Measurements from ENCODE around the gene IFT122.
"Not testable (repeated sequence)": the region's sequence is repeated elsewhere in the genome, so short reads cannot be mapped to it uniquely, and the experiment has no call there.

The IFT122 gene

DNA sequence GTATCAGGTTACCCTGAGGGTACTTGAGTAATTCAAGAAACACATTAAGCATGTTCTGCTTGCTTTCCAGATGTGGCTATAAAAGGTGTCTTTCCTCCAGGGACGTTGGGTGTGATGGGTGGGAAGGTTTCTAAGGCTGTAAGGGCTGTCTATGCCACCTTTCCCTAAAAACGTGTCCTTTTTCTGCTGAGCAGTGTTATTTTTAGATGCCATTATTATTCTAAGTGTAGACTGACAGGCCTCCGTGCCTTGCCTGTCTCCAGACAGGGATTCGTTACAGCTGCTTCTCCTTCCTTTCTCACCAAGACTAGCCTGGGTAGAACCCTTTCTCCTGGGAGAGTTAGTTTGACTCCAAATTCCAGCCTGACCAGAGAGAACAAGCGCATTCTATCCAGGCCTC, 61.6 kb downstream of the IFT122 start:
- no peak for DNase-seq

DNA sequence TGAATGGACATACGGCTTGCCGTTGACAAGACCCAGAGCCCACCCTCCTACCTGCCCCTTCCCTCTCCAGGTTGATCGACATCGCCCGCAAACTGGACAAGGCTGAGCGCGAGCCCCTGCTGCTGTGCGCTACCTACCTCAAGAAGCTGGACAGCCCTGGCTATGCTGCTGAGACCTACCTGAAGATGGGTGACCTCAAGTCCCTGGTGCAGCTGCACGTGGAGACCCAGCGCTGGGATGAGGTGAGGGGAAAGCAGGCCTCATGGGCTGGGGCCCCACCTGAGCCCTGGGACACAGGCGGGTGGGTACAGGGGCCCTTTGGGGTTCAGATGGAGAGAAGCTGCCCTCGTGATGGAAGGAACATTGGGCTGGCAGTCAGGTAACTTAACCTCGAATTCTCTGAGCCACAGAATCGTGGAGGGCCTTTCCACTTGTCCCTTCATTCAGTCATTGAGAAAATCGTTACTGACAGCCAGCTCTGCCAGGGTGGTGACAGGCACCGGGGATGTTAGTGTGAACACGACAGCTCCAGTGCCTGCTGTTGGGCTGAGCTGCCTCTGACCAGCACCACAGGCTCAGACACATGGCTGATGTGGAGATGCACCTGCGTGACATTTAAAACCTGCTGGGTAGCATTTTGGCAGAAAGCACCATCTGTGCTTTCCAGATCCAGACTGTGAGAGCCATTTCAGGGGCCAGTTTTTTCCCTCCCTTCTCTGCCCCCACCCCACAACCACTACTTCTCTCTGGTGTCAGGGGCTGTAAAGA, 62.8 kb downstream of the IFT122 start:
- DNase-seq: no peak

DNA sequence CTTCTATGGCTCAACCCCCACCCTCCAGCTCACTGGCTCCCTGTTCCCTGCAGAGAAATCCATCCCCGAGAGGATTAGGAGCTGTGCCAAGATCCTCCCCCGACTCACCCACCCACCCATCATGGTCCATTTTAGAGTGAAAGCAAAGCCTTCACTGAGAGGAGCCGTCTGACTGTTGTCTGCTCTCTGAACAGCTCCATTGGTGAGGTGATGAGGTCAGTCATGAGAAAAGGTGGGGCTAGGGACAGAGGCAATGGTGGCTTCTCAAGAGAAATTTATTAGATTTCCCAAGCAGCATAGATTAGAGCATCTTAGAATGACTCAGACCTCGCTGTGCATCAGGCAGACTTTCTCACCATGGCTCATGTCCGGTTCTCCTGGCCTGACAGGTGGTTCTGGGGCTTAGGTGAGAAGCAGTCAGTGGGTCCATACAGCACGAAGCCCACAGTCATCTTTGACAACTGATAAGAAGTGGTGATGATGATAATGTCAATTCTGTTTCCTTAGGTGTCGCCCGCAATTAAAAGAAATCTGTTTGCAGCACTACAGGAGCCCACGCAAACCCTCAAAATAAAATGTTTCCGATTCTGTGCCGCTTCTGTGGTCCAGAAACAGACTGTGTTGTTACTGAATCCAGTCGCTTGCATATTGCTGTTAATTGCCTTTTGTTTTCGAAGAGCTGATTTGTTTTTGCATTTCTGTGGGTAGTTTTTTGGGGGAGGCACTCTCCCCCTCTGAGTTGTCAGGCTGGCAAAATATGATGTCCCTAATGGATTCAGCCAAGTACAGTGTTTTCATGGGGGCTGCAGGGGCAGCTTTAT, 63.7 kb downstream of the IFT122 start:
- no peak for DNase-seq

DNA sequence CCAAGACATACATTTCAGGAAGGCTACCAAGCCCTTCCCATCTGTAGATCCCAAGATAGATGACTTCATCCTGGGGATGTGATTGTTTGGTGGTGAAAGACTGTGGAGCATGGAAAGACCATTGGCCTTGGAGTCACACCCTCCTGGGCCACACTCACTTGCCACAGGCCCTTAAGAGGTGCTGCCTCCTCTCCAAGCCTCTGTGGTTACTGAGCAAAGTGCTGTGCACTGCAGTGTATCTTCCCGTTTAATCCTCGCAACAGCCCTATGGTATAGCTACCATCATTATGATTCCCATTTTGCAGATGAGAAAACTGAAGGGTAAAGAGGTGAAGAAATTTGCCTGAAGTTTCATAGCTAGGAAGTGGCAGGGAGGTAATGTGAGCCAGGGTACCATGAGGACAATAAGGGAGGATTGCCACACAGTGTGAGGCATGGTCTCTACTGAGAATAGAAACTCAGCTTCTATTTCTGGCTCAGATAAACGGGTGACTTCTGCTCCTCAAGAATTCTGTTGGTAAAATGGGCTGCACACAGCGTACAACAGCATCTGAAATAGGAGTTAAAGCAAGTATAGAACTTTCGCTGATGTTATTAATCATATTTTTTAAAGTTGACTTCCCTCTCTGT, 64.6 kb downstream of the IFT122 start:
- no peak for DNase-seq

DNA sequence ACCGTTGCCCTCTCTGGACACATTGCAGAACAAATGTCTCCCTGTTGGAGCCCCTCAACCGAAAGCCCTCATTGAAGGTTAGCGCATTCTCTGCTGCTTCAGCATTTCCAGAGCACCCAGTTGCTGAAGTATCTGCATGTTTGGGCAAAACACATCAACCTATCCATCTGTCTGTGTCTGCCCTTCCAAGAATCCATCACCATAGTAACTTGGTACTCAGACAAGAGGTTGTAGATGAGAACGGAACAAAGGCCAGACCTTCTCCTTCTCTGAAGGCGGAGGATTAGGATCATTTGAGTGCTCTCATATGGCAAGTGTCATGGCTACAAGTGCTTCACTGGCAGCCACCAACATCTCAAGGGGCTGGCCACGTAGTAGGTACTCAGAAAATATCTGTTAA, 65.3 kb downstream of the IFT122 start:
- peak; percentile 9 to 53 for DNase-seq

DNA sequence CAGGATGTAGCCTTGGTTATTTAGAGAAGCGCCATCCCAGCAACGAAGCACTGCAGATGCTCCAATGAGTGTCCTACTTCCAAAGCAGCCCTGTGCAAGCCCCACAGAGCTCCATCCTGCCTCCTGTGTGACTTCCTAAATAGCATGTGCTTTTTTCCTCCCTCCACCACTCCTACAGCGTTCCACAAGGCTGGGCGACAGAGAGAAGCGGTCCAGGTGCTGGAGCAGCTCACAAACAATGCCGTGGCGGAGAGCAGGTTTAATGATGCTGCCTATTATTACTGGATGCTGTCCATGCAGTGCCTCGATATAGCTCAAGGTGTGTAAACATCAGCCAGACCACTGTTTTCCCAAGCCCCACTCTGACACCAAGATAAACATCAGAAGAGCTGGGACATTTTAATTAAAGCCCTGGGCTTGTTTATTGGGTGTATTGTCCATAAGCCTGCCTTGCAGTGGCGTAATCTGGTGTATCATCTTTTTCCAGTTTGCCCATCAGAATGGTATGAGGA, 66.3 kb downstream of the IFT122 start:
- no peak for DNase-seq

DNA sequence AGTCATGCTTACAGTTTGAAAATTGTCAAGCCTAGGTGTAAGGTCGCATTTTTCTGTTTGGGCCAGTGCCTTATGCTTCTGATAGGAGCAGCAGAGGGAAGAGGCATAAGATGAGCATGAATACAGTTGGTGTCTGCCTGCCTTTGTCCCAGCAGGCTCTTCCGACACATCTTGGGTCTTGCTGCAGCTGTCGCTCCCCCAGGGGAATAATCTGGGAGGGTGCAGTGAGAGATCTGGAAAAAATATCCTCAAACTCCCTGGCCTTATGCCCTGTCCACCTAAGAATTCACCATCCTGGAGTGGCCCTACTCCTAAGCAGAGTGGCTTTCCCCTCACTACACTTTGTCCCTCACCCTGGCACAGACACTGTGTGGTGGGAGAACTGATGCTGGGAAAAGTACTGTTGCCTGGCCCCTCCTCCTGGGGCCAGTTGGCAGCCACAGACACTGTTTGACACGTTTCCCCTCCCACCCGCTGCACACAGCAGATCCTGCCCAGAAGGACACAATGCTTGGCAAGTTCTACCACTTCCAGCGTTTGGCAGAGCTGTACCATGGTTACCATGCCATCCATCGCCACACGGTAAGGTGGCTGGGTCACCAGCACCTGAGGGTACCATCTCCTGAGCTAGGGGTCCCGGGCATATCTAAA, 67.3 kb downstream of the IFT122 start:
- peak in 1 of 2 experiments; percentile 11 for DNase-seq

DNA sequence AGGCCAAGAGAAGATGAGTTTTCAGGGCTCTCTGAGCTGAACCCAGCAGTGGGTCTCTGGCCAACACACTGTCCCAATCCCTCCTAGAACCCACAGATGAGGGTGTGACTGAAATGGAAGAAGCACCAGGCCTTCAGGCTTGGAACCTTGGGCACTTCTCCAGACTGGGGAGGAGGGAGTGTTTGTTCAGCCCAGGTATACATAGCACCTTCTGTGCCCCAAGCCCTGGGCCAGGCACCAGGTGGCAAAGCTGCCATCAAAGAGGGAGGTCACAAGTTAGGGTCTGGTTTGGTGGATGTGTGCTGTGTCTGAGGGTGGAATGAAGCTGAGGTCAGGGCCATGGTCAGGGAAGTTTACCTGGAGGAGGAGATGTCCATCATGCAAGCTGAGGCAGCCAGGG, 72.6 kb downstream of the IFT122 start:
- DNase-seq: no peak

DNA sequence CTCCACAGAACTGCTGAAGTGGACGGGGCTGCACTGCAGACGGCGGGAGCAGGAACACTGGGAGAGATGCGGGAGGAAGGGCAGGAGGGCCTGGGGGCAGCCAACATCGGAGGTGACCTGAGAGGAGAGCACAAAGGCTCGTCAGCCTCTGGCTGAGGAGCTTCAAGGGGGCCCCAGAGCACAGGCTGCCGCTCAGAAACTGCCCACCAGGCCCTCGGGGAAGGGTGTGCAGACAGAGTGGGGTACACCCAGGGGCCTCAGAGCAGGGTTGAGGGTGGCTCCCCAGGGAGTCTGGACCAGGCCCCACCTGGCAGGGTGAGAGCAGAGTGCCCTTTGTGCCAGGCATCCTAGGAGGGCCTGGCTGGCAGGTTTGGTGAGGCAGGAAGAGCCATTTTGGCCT, 73.7 kb downstream of the IFT122 start:
- no peak for DNase-seq

DNA sequence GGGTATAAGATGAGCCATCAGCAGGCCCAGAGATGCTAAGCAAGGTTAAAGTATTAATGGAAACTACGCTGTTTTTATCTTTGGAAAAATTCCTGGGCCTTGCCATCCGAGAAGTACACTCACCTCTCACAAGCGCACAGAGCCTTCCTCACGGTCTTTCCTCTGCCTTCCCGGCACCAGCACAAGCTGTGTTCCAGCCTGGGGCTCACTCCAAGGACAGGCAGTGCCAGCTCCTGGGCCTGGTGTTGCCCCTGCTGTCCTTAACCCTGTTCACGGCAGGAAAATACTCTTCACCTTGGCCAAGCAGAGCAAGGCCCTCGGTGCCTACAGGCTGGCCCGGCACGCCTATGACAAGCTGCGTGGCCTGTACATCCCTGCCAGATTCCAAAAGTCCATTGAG, 74.1 kb downstream of the IFT122 start:
- no peak for DNase-seq

DNA sequence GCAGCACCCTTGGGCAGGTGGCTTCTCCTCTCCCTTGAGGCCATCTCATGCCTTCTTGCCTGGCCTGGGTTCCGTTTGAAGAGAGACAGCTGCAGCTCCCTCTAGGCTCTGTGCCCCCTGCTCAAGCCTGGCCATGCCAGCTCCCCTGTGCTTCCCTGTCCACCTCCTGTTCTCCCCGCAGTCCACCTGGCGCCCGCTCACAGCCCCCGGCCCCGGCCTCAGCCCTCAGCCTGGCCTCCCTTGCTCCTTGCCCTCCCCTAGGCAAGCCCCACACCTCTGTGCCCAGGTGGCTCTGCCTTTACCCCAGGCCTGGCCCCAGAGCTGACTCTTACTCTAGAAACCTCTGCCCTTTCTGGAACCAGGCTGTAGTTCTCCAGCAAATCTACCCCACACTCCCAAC, 74.5 kb downstream of the IFT122 start:
- DNase-seq: no peak

DNA sequence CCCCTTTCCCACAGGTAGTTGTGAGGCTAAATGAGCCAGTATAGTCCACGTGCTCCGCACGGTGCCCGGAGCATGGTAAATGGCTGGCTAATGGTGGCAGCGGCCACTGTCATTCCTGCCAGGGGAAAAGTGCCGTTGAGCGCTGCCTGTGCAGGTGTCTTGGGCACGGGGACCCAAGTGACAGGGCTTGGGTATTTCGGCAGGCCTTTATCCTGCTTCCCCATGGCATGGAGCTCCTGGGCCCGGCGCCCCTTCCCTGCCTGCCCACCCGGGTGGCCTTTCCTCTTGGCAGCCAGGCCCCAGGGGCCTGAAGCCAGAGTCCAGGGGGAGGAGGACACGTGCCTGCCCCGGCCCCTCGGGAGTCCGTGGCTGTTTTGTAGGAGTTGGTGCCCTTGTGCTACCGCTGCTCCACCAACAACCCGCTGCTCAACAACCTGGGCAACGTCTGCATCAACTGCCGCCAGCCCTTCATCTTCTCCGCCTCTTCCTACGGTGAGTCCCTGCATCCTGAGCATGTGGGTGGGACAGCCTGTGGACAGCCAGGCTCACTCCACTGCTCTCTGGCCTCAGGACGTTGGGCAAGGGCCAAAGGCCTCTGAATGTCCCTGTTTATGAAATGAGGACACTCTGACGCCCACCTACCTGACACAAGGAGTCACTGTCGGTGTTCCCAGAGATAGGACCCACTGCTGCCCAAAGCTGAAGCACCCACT, 75.2 kb downstream of the IFT122 start:
- not testable (repeated sequence) for DNase-seq

DNA sequence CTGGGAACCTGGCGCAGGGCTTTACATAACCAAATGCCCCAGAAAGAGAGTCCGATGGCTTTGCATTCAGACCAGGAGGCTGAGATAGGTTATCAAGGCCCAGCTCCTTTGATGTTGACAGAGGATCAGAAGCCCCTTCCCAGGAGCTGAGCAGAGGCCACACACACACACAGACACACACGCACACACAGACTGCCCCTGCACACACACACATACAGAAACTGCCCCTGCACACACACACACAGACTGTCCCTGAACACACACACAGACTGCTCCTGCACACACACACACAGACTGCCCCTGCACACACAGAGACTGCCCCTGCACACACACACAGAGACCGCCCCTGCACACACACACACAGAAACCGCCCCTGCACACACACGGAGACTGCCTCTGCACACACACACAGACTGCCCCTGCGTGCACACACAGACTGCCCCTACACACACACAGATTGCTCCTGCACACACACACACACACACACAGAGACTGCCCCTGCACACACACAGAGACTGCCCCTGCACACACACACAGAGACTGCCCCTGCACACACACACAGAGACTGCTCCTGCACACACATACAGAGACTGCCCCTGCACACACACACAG, 75.9 kb downstream of the IFT122 start:
- not testable (repeated sequence) for DNase-seq

DNA sequence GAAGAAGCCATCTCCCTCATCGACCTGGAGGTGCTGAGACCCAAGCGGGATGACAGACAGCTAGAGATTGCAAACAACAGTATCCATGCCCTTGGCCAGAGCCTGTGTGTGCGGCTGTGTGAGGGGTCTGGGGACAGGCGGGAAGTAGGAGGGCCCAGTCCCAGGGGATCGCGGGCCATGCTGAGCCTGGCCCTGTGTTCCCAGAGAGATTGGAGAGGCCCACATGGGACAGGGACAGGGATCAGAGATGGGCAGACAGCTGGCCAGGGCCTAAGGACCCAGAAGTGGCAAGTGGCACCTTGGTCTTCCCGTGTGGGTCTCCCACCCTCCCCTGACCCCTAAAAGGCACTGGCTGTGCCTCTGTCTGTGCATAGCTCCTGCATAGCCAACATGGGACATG, 77.5 kb downstream of the IFT122 start:
- no peak for DNase-seq

DNA sequence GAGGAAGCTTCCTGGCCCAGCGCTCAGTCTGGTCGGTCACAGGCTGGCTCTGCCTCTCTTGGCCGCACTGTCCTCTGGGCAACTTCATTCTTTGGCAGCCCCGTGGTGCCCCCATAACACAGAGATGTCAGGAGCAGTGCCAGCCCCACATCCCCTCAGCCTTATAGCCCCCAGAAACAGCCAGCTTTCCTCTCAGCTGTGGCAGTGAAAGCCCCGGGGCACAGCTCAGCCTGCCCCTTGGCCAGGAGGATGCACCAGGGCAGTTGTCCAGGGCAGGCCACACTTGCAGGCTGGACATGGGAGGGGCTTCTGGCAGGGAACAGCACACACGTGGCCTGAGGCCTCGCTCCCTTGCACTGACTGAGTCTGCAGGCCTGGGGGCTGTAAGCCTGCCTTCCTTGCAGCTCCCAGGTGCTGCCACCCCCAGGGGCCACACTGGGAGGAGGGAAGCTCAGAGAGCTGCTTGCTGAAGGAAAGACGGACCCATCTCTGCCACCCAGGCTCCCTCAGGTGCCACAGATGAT, 78.1 kb downstream of the IFT122 start:
- no peak for DNase-seq

DNA sequence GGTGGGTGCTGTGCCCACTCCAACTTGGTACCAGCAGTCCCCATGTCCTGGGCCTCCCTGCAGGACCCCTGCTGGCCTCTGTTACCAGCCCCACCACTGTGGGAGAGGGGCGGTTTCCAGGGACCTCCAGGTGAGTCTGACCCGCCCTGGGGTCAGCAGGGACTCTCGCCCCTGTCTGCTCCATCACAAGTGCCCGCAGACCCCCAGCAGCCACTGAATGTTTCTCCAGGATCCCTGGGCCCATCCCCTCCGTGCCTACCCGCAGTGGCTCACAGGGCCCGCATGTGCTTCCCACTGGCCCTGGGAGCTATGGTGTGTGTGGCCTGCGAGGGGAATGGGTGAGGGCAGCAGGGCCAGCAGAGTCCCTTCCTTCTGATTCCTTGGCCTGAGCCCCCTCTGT, 78.6 kb downstream of the IFT122 start:
- DNase-seq: no peak

DNA sequence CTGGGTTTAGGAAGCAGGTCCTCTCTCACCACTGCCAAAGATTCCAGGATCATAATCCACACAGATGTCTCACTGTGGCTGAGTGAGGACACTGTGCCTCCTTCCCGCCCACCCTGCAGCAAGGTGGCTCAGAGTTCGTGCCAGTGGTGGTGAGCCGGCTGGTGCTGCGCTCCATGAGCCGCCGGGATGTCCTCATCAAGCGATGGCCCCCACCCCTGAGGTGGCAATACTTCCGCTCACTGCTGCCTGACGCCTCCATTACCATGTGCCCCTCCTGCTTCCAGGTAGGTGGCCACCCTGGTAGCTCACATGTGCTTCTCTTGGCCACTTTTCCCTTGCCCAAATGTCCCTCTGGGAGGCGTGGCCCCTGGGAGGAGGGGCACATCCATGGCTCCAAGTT, 79.4 kb downstream of the IFT122 start:
- no peak for DNase-seq

DNA sequence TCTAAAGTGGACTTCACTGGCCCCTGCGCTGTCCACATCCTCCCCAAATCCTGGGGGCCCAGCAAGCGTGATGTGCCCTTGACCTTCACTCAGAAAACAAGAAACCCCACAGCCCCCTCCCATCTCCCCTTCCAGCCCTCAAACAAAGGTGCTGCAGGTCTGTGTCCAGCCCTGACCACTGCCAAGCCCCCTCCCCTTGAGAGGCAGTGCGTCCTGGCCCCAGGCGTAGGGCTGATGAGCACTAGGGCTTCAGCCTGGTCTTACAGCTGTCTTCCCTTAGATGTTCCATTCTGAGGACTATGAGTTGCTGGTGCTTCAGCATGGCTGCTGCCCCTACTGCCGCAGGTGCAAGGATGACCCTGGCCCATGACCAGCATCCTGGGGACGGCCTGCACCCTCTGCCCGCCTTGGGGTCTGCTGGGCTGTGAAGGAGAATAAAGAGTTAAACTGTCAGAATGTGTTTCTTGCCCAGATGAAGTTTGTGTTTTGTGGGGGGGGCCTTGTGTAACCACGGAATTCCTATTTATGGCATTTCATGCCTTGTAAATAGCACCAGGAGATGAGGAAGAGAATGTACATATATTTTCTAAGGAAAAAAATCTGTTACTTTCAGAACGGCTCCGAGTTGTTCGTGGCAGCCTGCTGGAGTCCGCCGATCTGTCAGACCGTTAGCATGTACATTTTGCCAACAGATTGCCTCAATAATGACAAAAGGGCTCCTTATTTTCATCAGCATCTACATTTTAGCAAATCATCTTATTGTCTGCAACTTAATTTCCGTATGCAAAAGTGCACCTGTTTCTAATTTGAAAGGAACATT, 80.1 kb downstream of the IFT122 start:
- no peak for DNase-seq

DNA sequence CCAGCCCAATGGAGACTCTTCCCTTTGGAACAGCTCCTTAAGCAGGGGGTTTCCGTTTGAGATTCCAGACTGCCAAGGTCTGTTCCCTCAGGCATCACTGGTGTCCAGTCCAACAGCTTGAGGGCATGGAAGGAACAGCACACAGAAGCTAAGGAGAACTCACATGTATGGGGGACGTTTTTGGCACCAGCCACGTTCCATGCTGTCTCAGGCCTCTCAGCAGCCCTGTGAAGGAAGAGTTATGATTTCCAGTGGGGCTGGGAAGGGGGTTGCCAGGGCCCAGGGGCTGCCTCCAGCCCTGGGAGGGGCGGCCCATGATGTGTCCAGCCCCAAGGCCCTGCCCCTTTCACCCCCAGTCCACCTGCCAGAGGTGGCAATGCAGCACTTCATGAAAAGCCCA, 80.9 kb downstream of the IFT122 start:
- no peak for DNase-seq

DNA sequence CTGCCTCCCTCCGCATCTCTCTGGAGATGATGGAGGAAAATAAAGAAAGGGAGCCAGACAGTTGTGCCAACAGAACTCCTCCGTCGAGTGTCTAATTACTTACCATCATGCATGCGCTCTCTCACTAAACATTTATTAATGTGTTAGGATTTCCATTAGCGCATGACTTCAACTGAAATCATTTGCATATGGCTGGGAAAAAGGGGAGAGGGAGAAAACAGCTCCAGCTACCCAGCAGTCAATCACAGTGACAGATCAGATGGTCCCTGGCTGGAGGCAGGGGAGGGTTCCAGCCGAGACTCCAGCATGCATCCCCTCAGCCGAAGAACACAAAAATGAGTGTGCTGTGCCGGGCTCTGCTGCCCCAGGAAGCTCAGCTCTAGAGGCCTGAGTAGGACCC, 81.6 kb downstream of the IFT122 start:
- DNase-seq: no peak

DNA sequence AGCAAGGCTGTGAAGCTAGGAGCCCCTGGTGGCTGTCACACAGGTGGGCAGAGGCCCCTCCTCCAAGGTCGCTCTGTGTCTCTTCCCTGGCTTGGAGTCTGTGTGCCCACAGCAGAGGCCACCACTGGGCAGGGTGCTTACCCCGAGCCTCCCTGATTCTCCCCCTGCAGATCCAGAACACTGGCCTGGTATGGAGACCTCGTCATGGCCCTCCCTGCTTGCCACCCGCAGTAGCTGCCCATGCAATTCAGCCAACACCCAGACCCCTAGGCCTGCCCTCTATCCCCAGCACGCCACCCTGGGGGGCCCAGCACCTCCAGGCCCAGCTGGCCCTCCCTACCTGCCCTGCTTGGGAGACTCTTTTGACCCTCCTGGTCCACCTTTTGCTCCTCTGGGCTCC, 82.9 kb downstream of the IFT122 start:
- no peak for DNase-seq
